ENCODE data around the gene TYMP.

GRCh38 chr22:50548040-50548920 is 18.5 kb upstream of the TYMP start:
- no peak for TF ChIP-seq CTCF (IDR thresholded peaks at IDR 0.05)
- no peak for TF ChIP-seq EZH2 (IDR thresholded peaks at IDR 0.05; ENCODE audit: borderline replicate concordance, insufficient read depth, low read depth, low read length, poor library complexity, severe bottlenecking)

Data from B cell (primary cell).